H9 (cell line): ENCODE measurements around the gene TRIM40. TPM values are rescaled to one million over a fixed set of nuclear protein-coding genes. Genes with fewer than 3 reads are reported as not detected.

Experiments used
- DNase-seq: peaks from one replicate; pipeline ENCODE4 v3.0.0-alpha.2; 2017
- H2AFZ ChIP-seq: one replicate; pipeline ENCODE4 v1.6.1; 2013; ENCODE audit warnings: mild to moderate bottlenecking, low read length, control low read depth, moderate library complexity
- H2AK5ac ChIP-seq: 2 replicates; pipeline ENCODE4 v1.6.1; 2013; ENCODE audit warnings: low read length, control low read depth, mixed read lengths; ENCODE audit not compliant: insufficient read length
- H2BK120ac ChIP-seq: one replicate; pipeline ENCODE4 v1.6.1; 2013; ENCODE audit warnings: low read depth, mild to moderate bottlenecking, low read length, control low read depth, inconsistent platforms; ENCODE audit not compliant: poor library complexity, severe bottlenecking
- H2BK12ac ChIP-seq: 2 replicates; pipeline ENCODE4 v1.6.1; 2013; ENCODE audit warnings: low read length, control low read depth, mixed read lengths, low read depth; ENCODE audit not compliant: insufficient read length
- H2BK15ac ChIP-seq: 2 replicates; pipeline ENCODE4 v1.6.1; 2013; ENCODE audit warnings: low read depth, low read length, control low read depth
- H2BK20ac ChIP-seq: one replicate; pipeline ENCODE4 v1.6.1; 2013; ENCODE audit warnings: low read depth, mild to moderate bottlenecking, low read length, control low read depth, inconsistent platforms; ENCODE audit not compliant: poor library complexity, severe bottlenecking
- H2BK5ac ChIP-seq: 2 replicates; pipeline ENCODE4 v1.6.1; 2013; ENCODE audit warnings: low read length, control low read depth, mixed read lengths; ENCODE audit not compliant: insufficient read length
- H3K14ac ChIP-seq: 2 replicates; pipeline ENCODE4 v1.6.1; 2013; ENCODE audit warnings: low read length, control low read depth; ENCODE audit not compliant: insufficient read depth
- H3K18ac ChIP-seq: 2 replicates; pipeline ENCODE4 v1.6.1; 2013; ENCODE audit warnings: low read depth, mild to moderate bottlenecking, mixed read lengths, low read length, control low read depth; ENCODE audit not compliant: insufficient read length
- H3K23ac ChIP-seq: 2 replicates; pipeline ENCODE4 v1.6.1; 2013; ENCODE audit warnings: low read length, control low read depth, mixed read lengths, low read depth; ENCODE audit not compliant: insufficient read length
- H3K23me2 ChIP-seq: 2 replicates; pipeline ENCODE4 v1.6.1; 2013; ENCODE audit warnings: low read depth, mild to moderate bottlenecking, mixed read lengths, low read length, control low read depth; ENCODE audit not compliant: insufficient read length, poor library complexity, severe bottlenecking
- H3K27ac ChIP-seq: 2 replicates; pipeline ENCODE4 v1.5.1; 2013; ENCODE audit warnings: low read length, control low read depth, mixed read lengths, low read depth; ENCODE audit not compliant: insufficient read length
- H3K27me3 ChIP-seq: 2 replicates; pipeline ENCODE4 v1.6.1; 2013; ENCODE audit warnings: low read length, control low read depth, inconsistent platforms; ENCODE audit not compliant: insufficient read depth
- H3K4ac ChIP-seq: 2 replicates; pipeline ENCODE4 v1.6.1; 2013; ENCODE audit warnings: low read depth, mild to moderate bottlenecking, control low read depth, inconsistent platforms, low read length, moderate library complexity
- H3K4me1 ChIP-seq: 2 replicates; pipeline ENCODE4 v1.6.1; 2013; ENCODE audit warnings: low read length, control low read depth, inconsistent platforms; ENCODE audit not compliant: insufficient read depth
- H3K4me2 ChIP-seq: 2 replicates; pipeline ENCODE4 v1.6.1; 2013; ENCODE audit warnings: low read length, control low read depth, mixed read lengths; ENCODE audit not compliant: insufficient read length, insufficient read depth
- H3K56ac ChIP-seq: 2 replicates; pipeline ENCODE4 v1.6.1; 2013; ENCODE audit warnings: low read depth, mild to moderate bottlenecking, mixed read lengths, low read length, control low read depth; ENCODE audit not compliant: insufficient read length
- H3K79me1 ChIP-seq: 2 replicates; pipeline ENCODE4 v1.6.1; 2013; ENCODE audit warnings: low read depth, mild to moderate bottlenecking, moderate library complexity, low read length, control low read depth, inconsistent platforms; ENCODE audit not compliant: insufficient read depth, poor library complexity, severe bottlenecking
- H3K79me2 ChIP-seq: 2 replicates; pipeline ENCODE4 v1.6.1; 2013; ENCODE audit warnings: low read length, control low read depth, inconsistent platforms; ENCODE audit not compliant: insufficient read depth
- H3K9ac ChIP-seq: 2 replicates; pipeline ENCODE4 v1.6.1; 2013; ENCODE audit warnings: low read length, control low read depth, mixed read lengths; ENCODE audit not compliant: insufficient read length; ENCODE audit errors: extremely low read depth
- H3K9me3 ChIP-seq: one replicate; pipeline ENCODE4 v1.6.1; 2013; ENCODE audit warnings: low read depth, low read length, inconsistent platforms; ENCODE audit not compliant: control insufficient read depth
- H3T11ph ChIP-seq: one replicate; pipeline ENCODE4 v1.6.1; 2013; ENCODE audit warnings: mild to moderate bottlenecking, low read length, control low read depth, inconsistent platforms
- H4K20me1 ChIP-seq: one replicate; pipeline ENCODE4 v1.6.1; 2013; ENCODE audit not compliant: control insufficient read depth, insufficient read length, insufficient read depth
- H4K5ac ChIP-seq: 2 replicates; pipeline ENCODE4 v1.6.1; 2013; ENCODE audit warnings: low read depth, mild to moderate bottlenecking, mixed read lengths, low read length, control low read depth; ENCODE audit not compliant: insufficient read length
- H4K8ac ChIP-seq: replicated peaks from 2 replicates; pipeline ENCODE4 v1.6.1; 2013; ENCODE audit warnings: low read length, control low read depth, mixed read lengths, low read depth; ENCODE audit not compliant: insufficient read length
- H4K91ac ChIP-seq: 2 replicates; pipeline ENCODE4 v1.6.1; 2013; ENCODE audit warnings: low read depth, mild to moderate bottlenecking, moderate library complexity, mixed read lengths, low read length, control low read depth; ENCODE audit not compliant: insufficient read length
- H3K27ac Mint-ChIP-seq, 3 experiments: 2 replicates in 2 of 3; 3 replicates in 1 of 3; pipeline ENCODE4 v1.8.0; 2020 to 2021; ENCODE audit warnings: mixed read lengths in 3 of 3, mild to moderate bottlenecking in 1 of 3, moderate library complexity in 1 of 3
- H3K27me3 Mint-ChIP-seq: 2 replicates; pipeline ENCODE4 v1.8.0; 2021; ENCODE audit warnings: low read depth, mild to moderate bottlenecking, moderate library complexity, mixed read lengths
- H3K36me3 Mint-ChIP-seq, 3 experiments: 2 replicates in 2 of 3; 3 replicates in 1 of 3; pipeline ENCODE4 v1.8.0; 2020 to 2021; ENCODE audit warnings: low read depth in 3 of 3, mixed read lengths in 3 of 3; ENCODE audit not compliant: insufficient read depth in 1 of 3
- H3K4me1 Mint-ChIP-seq, 2 experiments: 2 replicates each; pipeline ENCODE4 v1.8.0; 2020; ENCODE audit warnings: mixed read lengths in 2 of 2
- H3K4me3 Mint-ChIP-seq, 2 experiments: 2 replicates in 1 of 2; 3 replicates in 1 of 2; pipeline ENCODE4 v1.8.0; 2020 to 2021; ENCODE audit warnings: mild to moderate bottlenecking in 2 of 2, mixed read lengths in 2 of 2, moderate library complexity in 1 of 2
- H3K9me3 Mint-ChIP-seq, 2 experiments: 2 replicates in 1 of 2; 3 replicates in 1 of 2; pipeline ENCODE4 v1.8.0; 2020; ENCODE audit warnings: mild to moderate bottlenecking in 2 of 2, mixed read lengths in 2 of 2, moderate library complexity in 1 of 2
- CTCF ChIP-seq: fragments of 200-600 bp; sonication (generic); conservative IDR thresholded peaks from 3 replicates; pipeline ENCODE4 v1.8.0; 2021; ENCODE audit warnings: antibody characterized with exemption, mild to moderate bottlenecking
- WGBS: extraction: QIAGEN DNeasy Blood & Tissue Kit; methylation state at CpG from one replicate; pipeline ENCODE4 v1.1.7; 2013; ENCODE audit warnings: missing lambda C conversion rate, low lambda C conversion rate, mixed read lengths; ENCODE audit not compliant: insufficient read length; ENCODE audit errors: extremely low coverage; 5-methylcytosine and 5-hydroxymethylcytosine counted together
- total RNA-seq: library from RNA; stranded (reverse); gene quantifications from 2 replicates; pipeline ENCODE4 v1.2.1, GENCODE V29; 2021

TRIM40 gene
- total RNA-seq, 1 experiment from 2014 or later: not detected

GRCh38 chr6:30097902-30098768 is 37.8 kb upstream of the TRIM40 start:
- Histone ChIP-seq H3K4me2 (no peak overlapping the region), H2AK5ac (no peak overlapping the region), H3K27ac (no peak overlapping the region), H3K27me3 (peaks cover 33% of the 10 kb centered on the region; the same call in 1 of the 2 replicates), H2BK15ac (no peak overlapping the region), H3K79me2 (no peaks in the 10 kb centered on the region), H2BK20ac (no peak overlapping the region), H2BK120ac (no peak overlapping the region), H3K9ac (no peak overlapping the region), H3K56ac (no peak overlapping the region), H3K23me2 (peaks cover 15% of the 10 kb centered on the region), H3K23ac (no peak overlapping the region), H3T11ph (no peak overlapping the region), H2BK12ac (no peak overlapping the region), H3K14ac (no peak overlapping the region), H2AFZ (no peak overlapping the region), H4K8ac (no peak overlapping the region), H4K91ac (no peak overlapping the region), H4K20me1 (no peaks in the 10 kb centered on the region), H4K5ac (no peak overlapping the region), H3K18ac (no peak overlapping the region), H3K4ac (no peak overlapping the region), H3K4me1 (peaks cover 5% of the 10 kb centered on the region; the same call in 1 of the 2 replicates), H3K9me3 (no peaks in the 10 kb centered on the region), H3K79me1 (no peaks in the 10 kb centered on the region), H2BK5ac (no peak overlapping the region)
- DNase-seq: no peak
- H3K4me3 Mint-ChIP-seq: no peak overlapping the region
- WGBS: no CpG with 5 or more reads among the region's 4 CpGs
- H3K27me3 Mint-ChIP-seq: peaks cover 96% of the 10 kb centered on the region
- peaks cover 28 to 31% of the 10 kb centered on the region in 2 experiments for H3K4me1 Mint-ChIP-seq
- no peak for TF ChIP-seq CTCF
- H3K9me3 Mint-ChIP-seq: peaks cover 0 to 5% of the 10 kb centered on the region in 2 experiments; a peak in 3 of 5 replicates
- H3K27ac Mint-ChIP-seq: no peak overlapping the region
- peaks cover 0 to 2% (median 0%) of the 10 kb centered on the region in 3 experiments; a peak in 1 of 7 replicates for H3K36me3 Mint-ChIP-seq
